Vagina (tissue), 2 donors: ENCODE results near the gene WDR87.

ENCODE experiments used
- POLR2A ChIP-seq, 2 donors: fragments of 450-650 bp; IDR thresholded peaks; one replicate each; pipeline ENCODE4 v1.6.1; 2017; ENCODE audit warnings: antibody characterized with exemption in 2 of 2, mild to moderate bottlenecking in 2 of 2, moderate library complexity in 2 of 2
- TF ChIP-seq, protein P1 (sequence below), 3 experiments: fragments of 450-650 bp in 2 of 3; fragments of 200-600 bp in 1 of 3; sonication (generic) in 1 of 3; IDR thresholded peaks; one replicate each; pipeline ENCODE4 v1.5.1; 2017 to 2019; ENCODE audit warnings: antibody characterized with exemption in 3 of 3, mild to moderate bottlenecking in 2 of 3, moderate library complexity in 2 of 3

DNA sequence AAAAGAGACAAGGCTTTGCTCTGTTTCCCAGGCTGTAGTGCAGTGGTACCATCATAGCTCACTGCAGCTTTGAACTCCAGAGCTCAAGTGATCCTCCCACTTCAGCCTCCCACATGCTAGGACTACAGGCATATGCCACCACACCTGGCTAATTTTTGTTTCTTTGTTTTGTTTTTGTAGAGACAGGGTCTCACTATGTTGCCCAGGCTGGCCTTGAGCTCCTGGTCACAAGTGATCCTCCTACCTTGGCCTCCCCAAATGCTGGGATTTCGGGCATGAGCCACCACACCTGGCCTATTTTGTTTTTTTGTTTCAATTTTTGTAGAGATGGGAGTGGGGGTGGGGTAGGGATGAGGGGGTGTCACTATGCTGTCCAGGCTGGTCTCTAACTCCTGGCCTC is 6.9 kb downstream of the WDR87 start:
- TF ChIP-seq, protein P1, sequence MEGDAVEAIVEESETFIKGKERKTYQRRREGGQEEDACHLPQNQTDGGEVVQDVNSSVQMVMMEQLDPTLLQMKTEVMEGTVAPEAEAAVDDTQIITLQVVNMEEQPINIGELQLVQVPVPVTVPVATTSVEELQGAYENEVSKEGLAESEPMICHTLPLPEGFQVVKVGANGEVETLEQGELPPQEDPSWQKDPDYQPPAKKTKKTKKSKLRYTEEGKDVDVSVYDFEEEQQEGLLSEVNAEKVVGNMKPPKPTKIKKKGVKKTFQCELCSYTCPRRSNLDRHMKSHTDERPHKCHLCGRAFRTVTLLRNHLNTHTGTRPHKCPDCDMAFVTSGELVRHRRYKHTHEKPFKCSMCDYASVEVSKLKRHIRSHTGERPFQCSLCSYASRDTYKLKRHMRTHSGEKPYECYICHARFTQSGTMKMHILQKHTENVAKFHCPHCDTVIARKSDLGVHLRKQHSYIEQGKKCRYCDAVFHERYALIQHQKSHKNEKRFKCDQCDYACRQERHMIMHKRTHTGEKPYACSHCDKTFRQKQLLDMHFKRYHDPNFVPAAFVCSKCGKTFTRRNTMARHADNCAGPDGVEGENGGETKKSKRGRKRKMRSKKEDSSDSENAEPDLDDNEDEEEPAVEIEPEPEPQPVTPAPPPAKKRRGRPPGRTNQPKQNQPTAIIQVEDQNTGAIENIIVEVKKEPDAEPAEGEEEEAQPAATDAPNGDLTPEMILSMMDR (IDR thresholded peaks at IDR 0.05), result no peak
- no peak for TF ChIP-seq POLR2A (IDR thresholded peaks at IDR 0.05)
